HG03565 (cell line): ENCODE measurements around the gene DNAH17.

Experiments
- ATAC-seq: cut with Tn5 transposase; IDR thresholded peaks from one replicate; pipeline ENCODE4 v1.9.1; 2021; ENCODE audit warnings: mild to moderate bottlenecking, moderate library complexity; ENCODE audit not compliant: unreplicated experiment

DNAH17 gene

DNA sequence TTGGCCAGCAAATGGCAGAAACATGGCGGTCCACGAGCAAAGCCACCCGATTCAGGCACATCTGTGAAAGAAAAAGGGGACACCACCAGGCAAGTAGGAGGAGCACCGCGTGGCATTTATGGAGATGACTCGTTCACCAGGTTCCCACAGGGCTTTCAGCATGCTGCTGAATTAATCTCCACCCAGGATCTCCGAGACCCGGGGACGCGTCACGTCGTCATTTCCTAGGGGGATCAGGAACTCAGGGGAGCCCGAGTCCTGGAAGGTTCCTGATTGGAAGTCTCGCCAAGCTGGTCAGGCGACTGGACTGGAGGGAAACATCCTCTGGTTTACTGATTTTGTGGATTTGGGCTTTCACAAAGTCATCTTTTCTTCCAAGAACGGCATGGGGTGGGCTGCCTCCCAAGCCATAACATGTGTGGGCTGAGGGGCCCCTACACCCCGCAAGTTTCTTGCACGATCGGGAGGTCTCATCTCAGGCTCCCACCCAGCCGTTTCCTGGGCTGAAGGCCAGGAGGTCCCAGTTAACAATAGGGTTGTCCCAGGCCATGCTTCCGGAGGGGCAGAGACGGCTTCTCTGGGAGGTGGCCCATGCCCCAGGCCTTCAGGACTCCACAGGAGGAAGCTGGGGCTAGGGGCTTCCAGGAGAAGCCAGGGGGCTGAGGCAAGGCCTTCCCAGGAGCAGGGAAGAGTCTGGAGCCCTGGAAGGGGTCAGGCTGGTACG, 645 bp downstream of the DNAH17 start:
- no peak for ATAC-seq

- no peak for ATAC-seq
Measured at GRCh38 chr17:78575899-78576298, 1.3 kb downstream of the DNAH17 start.

DNA sequence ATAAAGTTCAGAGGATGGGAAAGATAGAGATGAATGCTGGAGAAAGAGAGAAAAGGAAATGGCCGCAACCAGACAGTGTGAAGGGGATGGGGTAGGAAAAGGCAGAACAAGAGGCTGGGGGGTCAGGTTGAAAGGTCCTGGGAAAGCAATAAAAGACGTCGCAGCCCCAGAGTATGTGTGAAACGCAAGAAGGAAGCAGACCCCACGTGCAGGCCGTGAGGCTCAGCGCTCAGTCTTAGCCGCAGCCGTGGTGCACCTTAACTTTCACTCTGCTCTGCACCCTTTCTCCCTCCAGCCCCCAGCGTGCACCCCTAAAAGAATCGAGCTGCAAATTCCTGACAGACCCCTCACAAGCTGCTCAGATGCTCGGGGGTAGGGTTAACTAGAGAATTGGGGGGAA, 1.9 kb downstream of the DNAH17 start:
- no peak for ATAC-seq

DNA sequence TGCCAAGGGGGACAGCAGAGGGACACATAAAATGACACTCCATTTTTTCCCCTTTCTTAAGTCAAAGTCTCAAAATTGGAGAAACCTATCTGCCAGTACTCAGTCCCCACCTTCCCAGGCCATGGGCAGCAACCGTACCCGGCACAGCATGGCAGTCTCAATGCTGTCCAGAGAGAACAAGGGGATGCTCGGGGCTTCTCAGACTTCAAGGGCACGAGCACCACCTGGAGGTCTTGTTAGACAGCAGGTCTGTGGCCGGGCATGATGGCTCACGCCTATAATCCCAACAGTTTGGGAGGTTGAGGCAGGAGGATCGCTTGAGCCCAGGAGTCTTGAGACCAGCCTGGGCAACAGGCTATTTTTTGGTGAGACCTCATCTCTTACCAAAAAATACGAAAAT, 3.2 kb downstream of the DNAH17 start:
- ATAC-seq, result no peak

DNA sequence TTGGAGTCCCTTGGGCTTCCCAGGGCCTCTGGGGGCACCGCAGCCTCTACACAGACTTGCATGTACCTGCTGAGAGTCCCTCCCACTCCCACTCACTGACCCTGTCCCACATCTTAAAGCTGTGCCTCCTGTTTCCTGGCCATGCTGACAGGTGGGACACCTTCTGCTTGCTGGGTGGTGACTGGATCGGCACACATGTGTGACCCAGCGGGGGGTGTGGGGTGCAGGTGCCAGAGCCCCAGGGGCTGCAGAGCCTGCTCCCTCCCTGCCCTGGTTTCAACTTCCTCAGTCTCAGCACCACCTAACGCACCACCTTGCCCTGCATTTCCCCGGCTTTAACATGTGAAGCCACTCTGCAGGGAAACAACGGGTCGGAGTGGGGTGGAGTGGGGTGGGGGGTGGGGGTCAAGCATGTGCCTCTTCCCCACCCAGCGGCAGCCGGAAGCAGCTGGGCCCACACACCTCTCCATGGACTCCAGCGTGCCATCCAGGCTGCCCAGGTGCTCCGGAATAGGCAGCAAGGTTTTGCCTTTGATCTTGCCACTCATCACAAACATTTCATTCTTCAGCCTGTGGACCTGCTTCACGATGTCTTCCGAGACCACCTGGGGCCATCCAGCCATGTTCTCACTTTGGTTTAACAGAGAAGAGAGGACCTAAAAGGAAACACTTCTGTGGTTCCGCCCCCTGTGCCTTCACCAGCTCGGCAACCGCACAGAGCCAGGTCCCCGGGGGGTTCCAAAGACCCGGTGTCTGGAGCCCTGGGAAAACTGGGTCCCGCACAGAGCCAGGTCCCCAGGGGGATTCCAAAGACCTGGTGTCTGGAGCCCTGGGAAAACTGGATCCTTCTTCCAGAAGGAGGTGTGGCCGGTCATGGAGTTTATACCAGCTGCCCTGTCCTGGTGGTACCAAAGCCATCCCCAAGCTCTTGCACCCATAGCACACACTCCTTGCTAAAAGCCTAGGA, 4.7 kb downstream of the DNAH17 start:
- ATAC-seq, result no peak

- ATAC-seq, result no peak
Measured at GRCh38 chr17:78571329-78571728, 5.9 kb downstream of the DNAH17 start.

GRCh38 chr17:78568494-78569115, 8.6 kb downstream of the DNAH17 start:
- ATAC-seq, result no peak

- no peak for ATAC-seq
Measured at GRCh38 chr17:78567991-78568390, 9.2 kb downstream of the DNAH17 start.

GRCh38 chr17:78566947-78567346, 10.2 kb downstream of the DNAH17 start:
- ATAC-seq, result no peak

DNA sequence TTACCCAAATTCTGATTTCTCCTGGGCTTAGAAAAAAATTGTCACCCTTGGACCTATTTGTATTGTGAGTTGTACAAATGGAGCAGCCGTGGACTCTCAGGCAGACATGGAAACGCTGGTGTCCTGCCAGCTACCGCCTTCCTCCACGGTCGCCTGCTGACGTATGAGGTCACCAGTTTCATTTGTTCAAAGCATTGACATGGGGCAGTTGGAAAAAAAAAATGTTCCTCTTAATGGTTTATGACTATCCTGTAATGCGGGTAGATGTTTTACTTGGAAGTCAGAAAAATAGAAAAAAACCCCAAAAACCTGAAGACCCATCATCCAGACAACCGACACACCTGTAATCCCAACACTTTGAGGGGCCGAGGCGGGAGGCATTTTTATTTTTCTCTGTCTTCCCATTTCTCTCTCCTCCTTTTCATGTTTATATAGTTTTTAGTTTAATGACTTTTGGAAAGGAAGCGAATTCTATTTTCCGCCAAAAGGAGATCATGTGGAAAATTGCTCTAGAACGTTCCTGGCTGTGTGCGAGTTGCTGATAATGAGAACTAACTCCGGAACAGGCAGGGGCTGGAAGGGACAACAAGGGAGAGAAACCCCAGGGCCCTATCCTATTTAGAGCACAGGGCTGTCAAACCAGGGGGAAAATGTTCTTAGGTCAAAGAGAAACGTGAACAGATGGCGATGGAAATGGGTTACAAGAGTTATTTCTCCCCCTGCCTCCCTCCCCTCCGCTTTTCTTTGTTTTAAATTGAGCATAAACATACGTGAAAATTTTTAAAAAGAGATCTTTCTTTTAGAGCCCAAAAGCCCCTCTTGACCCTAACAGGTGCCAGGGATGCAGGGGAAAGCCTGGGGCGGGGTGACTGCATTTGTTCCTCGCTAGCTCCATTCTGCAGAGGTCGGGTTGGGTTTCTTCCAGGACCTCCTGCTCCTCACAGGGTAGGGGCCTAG, 13.7 kb downstream of the DNAH17 start:
- no peak for ATAC-seq

DNA sequence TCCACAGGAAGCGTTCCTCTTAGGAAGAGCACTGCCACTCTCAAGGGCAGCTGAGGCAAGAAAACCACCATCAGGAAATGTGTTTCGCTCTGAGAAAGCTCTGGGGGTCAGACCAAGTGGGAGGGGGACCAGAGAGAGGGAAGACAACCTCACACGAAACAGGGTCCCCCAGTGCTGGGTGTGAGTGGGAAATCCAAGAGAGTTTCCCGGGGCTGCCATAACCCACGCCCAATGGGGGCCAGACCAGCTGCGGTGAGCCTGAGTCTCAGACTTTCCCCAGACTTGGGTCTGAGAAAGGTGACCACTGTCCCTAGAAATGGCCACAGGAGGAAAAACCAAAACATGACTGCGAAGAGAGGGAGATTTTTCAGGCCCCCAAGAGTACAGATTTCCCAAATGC, 14.5 kb downstream of the DNAH17 start:
- ATAC-seq, result no peak

- ATAC-seq, result no peak
Measured at GRCh38 chr17:78561166-78561565, 16.0 kb downstream of the DNAH17 start.

DNA sequence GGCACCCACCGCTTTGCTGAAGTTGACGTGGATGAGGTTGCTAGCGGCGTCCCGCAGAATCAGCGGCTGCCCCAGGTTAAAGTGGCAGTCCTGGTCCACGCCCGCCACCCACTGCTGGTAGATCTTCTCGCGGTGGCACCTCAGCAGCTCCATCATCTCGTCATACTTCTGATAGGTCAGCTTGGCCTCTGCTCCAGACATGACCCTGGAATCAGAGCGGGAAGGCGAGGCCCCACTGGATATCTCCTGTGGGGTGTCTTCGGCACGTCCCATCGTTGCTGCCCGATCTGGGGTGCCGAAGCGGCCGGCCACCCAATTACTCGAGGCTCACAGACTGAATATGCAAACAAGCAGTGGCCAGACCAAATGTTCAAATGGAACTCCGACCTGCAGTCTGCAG, 16.5 kb downstream of the DNAH17 start:
- ATAC-seq, result no peak

DNA sequence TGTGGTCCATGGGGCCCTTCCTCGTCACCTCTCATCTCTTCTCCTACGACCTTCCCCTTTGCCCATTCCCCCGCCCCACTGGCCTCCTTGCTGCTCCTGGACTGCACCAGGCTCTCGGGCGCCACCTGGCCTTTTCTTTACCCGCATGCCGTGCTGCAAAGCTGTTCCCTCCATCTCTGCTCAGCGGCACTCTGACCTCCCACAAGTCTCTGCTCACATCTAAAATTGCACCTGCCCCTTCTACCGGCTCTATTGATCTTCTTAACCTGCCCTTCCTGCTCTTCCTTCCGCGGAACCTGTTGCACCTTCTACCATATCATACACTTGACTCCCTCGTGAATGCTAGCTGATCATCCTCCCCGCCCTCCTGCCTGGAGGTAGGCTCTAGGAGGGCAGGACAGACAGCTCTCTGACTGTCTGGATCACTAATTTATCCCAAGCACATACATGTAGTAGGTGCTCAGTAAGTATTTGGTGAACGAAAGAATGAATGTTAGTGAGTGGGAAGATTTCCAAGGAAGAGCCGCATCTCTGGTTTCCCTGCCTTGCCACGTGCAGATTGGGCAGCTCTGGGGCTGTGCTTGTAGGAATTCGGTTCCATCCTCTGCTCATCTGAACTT, 17.3 kb downstream of the DNAH17 start:
- ATAC-seq, result no peak

DNA sequence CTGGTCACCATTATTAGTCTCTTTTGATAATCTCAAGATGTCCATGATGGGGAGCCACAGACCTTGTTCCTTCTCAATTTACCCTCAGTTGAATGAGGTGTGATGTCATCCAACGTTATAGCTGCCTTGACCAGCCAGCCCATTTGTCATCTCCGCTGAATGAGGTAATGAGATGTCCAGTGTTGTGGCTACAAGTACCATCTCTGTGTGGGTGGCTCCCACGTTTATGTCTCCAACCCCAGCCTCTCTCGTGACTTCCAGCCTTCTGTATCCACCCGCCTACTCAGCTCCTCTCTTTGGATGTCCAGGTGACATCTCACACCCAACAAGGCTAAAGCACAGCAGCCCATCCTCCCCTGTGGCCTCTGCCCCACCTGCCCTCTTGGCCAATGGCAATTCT, 18.2 kb downstream of the DNAH17 start:
- no peak for ATAC-seq

GRCh38 chr17:78558181-78558850, 18.9 kb downstream of the DNAH17 start:
- no peak for ATAC-seq

GRCh38 chr17:78557598-78558039, 19.6 kb downstream of the DNAH17 start:
- no peak for ATAC-seq

GRCh38 chr17:78556812-78557211, 20.4 kb downstream of the DNAH17 start:
- no peak for ATAC-seq

- no peak for ATAC-seq
Measured at GRCh38 chr17:78555746-78556401, 21.3 kb downstream of the DNAH17 start.
